ENCODE data around the gene SPRED2. TPM values are rescaled to one million over a fixed set of nuclear protein-coding genes. Genes with fewer than 3 reads are reported as not detected.
"Not testable (repeated sequence)": the region's sequence is repeated elsewhere in the genome, so short reads cannot be mapped to it uniquely, and the experiment has no call there.

SPRED2 gene
- total RNA-seq, 1 donor from 2014 or later, result 54.5 TPM

- peak overlapping the region; percentile 52 for H3K27ac Mint-ChIP-seq (ENCODE audit: unreplicated experiment)
- peaks cover 8% of the 10 kb centered on the region for H3K9me3 Mint-ChIP-seq (ENCODE audit: unreplicated experiment)
- H3K4me3 Mint-ChIP-seq (ENCODE audit: unreplicated experiment), result no peak overlapping the region
- no peak for TF ChIP-seq CTCF (IDR thresholded peaks at IDR 0.05; ENCODE audit: partially characterized antibody, unreplicated experiment)
- H3K4me1 Mint-ChIP-seq (ENCODE audit: low read depth, unreplicated experiment), result peaks cover 7% of the 10 kb centered on the region
- no peak for DNase-seq
- peaks cover 3% of the 10 kb centered on the region for H3K36me3 Mint-ChIP-seq (ENCODE audit: unreplicated experiment)
- H3K27me3 Mint-ChIP-seq (ENCODE audit: unreplicated experiment), result peaks cover 1% of the 10 kb centered on the region
Observed at GRCh38 chr2:65320946-65321345, 111.5 kb downstream of the SPRED2 start.

GRCh38 chr2:65320042-65320725 lies 112.2 kb downstream of the SPRED2 start:
- Mint-ChIP-seq H3K4me3 (ENCODE audit: unreplicated experiment) (no peak overlapping the region), H3K4me1 (ENCODE audit: low read depth, unreplicated experiment) (peaks cover 7% of the 10 kb centered on the region), H3K27me3 (ENCODE audit: unreplicated experiment) (peaks cover 1% of the 10 kb centered on the region), H3K27ac (ENCODE audit: unreplicated experiment) (peak overlapping the region; percentile 52), H3K36me3 (ENCODE audit: unreplicated experiment) (peaks cover 3% of the 10 kb centered on the region), H3K9me3 (ENCODE audit: unreplicated experiment) (peaks cover 8% of the 10 kb centered on the region)
- TF ChIP-seq CTCF (IDR thresholded peaks at IDR 0.05; ENCODE audit: partially characterized antibody, unreplicated experiment), result no peak
- DNase-seq, result no peak

- DNase-seq, result no peak
- no peak for TF ChIP-seq CTCF (IDR thresholded peaks at IDR 0.05; ENCODE audit: partially characterized antibody, unreplicated experiment)
- peaks cover 8% of the 10 kb centered on the region for H3K9me3 Mint-ChIP-seq (ENCODE audit: unreplicated experiment)
- no peak overlapping the region for H3K4me3 Mint-ChIP-seq (ENCODE audit: unreplicated experiment)
- peaks cover 7% of the 10 kb centered on the region for H3K4me1 Mint-ChIP-seq (ENCODE audit: low read depth, unreplicated experiment)
- H3K36me3 Mint-ChIP-seq (ENCODE audit: unreplicated experiment), result peaks cover 4% of the 10 kb centered on the region
- peaks cover 1% of the 10 kb centered on the region for H3K27me3 Mint-ChIP-seq (ENCODE audit: unreplicated experiment)
- H3K27ac Mint-ChIP-seq (ENCODE audit: unreplicated experiment), result no peak overlapping the region
Observed at GRCh38 chr2:65319674-65320041, 112.7 kb downstream of the SPRED2 start.

- no peak for TF ChIP-seq CTCF (IDR thresholded peaks at IDR 0.05; ENCODE audit: partially characterized antibody, unreplicated experiment)
- peaks cover 8% of the 10 kb centered on the region for H3K36me3 Mint-ChIP-seq (ENCODE audit: unreplicated experiment)
Observed at GRCh38 chr2:65319072-65319673, 113.2 kb downstream of the SPRED2 start.

GRCh38 chr2:65317841-65318240 lies 114.6 kb downstream of the SPRED2 start:
- peaks cover 7% of the 10 kb centered on the region for H3K9me3 Mint-ChIP-seq (ENCODE audit: unreplicated experiment)
- H3K36me3 Mint-ChIP-seq (ENCODE audit: unreplicated experiment), result peaks cover 13% of the 10 kb centered on the region
- H3K27ac Mint-ChIP-seq (ENCODE audit: unreplicated experiment), result no peak overlapping the region
- peaks cover 7% of the 10 kb centered on the region for H3K4me1 Mint-ChIP-seq (ENCODE audit: low read depth, unreplicated experiment)
- no peak overlapping the region for H3K4me3 Mint-ChIP-seq (ENCODE audit: unreplicated experiment)
- no peak for TF ChIP-seq CTCF (IDR thresholded peaks at IDR 0.05; ENCODE audit: partially characterized antibody, unreplicated experiment)
- no peak for DNase-seq
- peaks cover 6% of the 10 kb centered on the region for H3K27me3 Mint-ChIP-seq (ENCODE audit: unreplicated experiment)

More at GRCh38 chr2:65319072-65319673, 113.2 kb downstream of the SPRED2 start:
- Mint-ChIP-seq H3K27me3 (ENCODE audit: unreplicated experiment) (peaks cover 3% of the 10 kb centered on the region), H3K27ac (ENCODE audit: unreplicated experiment) (no peak overlapping the region), H3K4me1 (ENCODE audit: low read depth, unreplicated experiment) (peaks cover 7% of the 10 kb centered on the region), H3K9me3 (ENCODE audit: unreplicated experiment) (peaks cover 8% of the 10 kb centered on the region), H3K4me3 (ENCODE audit: unreplicated experiment) (no peak overlapping the region)
- no peak for DNase-seq

- peaks cover 13% of the 10 kb centered on the region for H3K36me3 Mint-ChIP-seq (ENCODE audit: unreplicated experiment)
- not testable (repeated sequence) for H3K4me1 Mint-ChIP-seq (ENCODE audit: low read depth, unreplicated experiment); H3K4me3 Mint-ChIP-seq (ENCODE audit: unreplicated experiment); H3K27me3 Mint-ChIP-seq (ENCODE audit: unreplicated experiment); DNase-seq; H3K27ac Mint-ChIP-seq (ENCODE audit: unreplicated experiment); H3K9me3 Mint-ChIP-seq (ENCODE audit: unreplicated experiment)
Observed at GRCh38 chr2:65317351-65317750, 115.0 kb downstream of the SPRED2 start.

Measured in glutamatergic neuron (in vitro differentiated cells).